Activated CD4-positive, alpha-beta T cell treated with anti-CD3 and anti-CD28 coated beads, Interleukin-10, Interleukin-2, amounts not matched to agents 100 ng/mL and 50 ng/mL, durations not matched to agents 16 hours and 8 hours (primary cell): ENCODE measurements around the gene RPAP3.

Experiments used
- DNase-seq: peaks from one replicate; pipeline ENCODE4 v3.0.0-alpha.2; 2020

RPAP3 gene

DNA sequence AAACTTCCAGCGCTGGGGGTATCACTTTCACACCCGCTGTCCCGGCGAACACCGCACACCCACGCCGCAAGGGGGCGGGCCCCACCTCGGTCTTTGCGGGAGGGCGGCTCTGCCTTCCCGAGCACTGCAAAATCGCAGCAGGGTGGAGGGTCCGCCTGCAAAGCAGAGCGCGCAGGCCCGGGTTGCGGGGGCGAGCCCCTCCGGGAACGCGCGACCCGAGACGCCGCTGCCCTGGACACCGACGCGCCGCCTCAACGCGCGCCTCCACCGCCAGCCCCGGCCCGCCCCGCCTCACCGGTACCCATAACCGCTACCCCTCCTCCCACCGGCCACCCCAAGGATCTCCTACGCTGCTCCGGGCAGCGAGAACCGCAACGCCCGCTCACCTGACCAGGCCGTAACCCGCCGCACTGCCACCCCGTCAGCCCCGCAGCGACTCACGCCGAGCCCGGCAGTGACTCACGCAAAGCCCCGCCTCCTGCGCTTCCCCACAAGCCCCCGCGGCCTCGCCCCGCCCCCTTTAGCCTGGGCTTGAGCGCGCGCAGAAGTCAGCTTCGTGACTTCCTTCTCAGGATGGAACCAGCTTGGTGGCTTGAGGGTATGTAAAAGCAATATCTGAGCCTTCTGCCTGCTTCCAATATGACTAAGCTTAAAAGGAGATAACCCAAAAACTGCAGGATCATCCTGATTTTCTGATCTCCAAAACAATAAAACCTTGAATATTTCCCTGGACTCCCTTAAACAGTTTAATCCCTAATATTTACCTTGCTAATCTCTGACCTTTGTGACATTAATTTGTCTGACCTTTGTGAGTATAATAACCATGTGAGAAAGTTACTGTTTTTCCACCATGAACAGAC, at the start of gene RPAP3:
TSS of gene RPAP3 (minus strand) at position 465 of the 860 bp plus-strand sequence. CDS start 3,190 bp downstream, outside the sequence.
- peak; percentile 98 for DNase-seq

DNA sequence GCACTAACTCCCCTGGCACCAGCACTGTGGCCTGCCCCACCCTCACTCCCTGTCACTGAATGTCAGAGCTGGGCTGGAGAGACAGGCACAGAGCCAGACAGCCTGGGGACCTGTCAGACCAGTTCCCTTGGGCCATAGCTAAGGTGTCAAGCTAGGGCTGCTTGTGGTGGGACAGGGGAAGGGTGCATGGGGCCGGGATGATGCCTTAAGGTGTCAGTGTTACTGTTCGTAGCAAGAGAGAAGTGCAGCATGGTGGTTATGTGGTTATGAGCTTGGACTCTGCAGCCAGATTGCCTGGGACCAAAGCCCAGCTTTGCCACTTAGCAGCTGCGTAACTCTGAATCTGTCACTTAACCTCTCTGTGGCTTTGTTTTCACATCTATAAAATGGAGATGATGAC, 49.1 kb upstream of the RPAP3 start:
- peak; percentile 25 for DNase-seq

DNA sequence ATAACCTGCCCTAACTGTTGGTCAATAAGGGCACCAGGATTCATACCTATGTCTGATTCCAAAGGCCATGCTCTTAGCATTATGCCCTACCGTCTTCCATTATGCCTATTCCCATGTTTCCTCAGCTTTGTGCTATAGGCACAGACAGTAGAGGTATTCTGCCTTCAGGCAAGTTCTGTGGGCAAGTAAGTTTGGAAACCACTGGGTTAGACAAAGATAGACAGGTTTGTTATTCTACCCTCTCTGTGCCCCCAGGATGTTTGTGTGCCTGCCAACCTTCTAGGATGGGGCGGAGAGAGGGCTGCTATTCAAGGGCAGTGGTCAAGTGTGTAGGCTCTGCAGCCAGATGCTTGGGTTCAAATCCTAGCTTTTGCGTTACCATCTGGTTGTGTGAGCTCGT, 48.3 kb upstream of the RPAP3 start:
- no peak for DNase-seq

DNA sequence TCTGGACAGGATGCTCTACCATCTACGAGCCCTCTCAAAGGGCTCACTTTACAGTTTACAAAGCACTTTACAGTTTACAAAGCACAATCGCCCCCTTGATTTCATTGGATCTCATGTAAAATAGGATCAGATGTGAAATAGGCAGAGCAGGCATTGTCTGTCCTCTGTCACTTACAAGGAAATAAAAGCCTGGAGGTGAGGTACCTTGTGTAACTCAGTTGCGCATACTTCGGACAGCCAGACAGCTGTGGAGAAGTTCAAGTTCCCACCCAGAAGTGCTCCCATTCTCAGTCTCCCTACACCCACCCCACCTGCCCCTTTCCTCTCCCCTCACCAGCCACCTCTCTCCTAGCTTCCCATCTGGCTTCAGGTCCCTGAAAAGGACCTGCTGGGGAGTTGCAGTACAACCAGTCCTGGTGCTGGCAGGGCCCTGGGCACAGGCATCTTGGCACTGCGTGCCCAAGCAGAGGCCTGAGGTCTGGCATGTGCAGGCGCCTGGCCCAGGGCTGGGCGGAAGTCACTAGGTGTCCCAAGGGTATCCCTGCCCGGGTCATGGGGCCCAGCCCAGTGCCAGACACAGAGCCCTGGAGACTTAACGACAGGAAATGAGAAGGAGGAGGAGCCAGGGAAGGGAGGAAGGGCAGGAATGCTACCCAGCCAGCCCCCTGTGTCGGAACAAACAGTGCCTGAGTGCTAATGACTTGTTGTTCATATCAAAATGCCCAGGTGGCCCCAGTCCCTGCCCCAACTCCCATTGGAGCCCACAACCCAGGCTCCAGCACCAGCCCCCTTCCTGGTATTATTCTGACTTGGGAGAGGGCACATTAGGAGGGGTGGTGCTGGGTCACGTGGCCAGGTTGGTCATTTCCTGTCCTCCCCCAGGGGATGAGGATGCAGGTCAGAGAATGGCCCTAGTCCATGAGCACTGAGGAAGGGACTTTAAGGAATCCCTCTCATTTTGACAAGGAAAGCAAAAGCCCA, 47.5 kb upstream of the RPAP3 start:
- DNase-seq, result no peak

DNA sequence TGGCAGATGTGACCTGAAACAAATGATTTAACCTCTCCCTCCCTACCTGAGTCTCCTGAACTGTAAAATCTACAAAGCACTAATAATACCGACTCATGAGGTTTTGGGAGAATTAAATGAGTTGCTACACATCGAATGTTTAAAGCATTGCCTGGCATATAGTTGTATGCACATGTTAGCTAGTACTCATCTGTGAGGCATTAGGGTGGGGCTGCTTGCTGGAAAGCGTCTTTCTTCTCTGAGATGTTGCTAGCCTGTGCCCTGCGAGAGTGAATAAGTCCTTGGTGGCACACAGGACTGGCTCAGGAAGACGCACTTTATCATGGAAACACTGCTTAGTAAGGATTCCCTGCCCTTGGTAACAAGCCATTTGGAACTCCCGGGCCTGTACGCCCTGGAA, 46.7 kb upstream of the RPAP3 start:
- no peak for DNase-seq

DNA sequence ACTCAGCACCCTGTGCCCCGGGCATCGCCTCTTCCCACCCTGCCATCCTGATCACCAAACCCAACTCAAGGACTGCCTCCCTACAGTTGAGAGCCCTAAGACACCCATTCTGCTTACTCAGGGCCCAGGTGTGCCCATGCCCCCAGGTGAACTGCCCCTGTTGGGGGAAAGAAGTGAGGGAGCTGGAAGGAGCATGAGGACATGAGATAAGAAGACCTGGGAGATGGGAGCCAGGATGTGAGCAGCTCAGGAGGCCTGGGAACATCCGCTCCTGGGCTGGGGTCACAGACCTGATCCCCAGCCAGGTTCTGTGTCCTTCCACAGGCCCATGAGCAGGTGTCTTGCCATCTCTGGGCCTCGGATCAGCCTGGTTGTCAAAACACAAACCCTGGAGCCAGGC, 46.3 kb upstream of the RPAP3 start:
- DNase-seq, result no peak

DNA sequence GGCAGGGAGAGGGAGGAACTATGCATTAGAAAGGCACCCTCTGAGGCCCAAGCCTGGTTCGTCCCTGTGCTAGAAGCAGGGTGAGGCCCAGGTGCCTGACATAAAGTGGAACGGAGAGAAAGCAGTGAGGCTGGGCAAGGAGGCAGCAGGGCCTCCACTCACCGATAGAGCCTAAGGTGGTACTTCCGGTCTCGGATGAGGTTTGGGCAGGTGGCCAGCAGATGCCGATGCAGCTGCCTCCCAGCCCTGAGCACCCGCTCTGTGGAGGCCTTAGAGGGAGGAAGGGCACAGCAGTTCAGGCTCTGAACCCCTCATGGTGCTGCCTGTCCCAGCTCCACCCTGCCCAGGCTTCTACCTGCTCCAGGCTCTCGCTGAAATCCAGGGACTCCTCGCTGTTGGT, 45.7 kb upstream of the RPAP3 start:
- no peak for DNase-seq

- DNase-seq, result no peak
Measured at GRCh38 chr12:47750916-47751470, 45.2 kb upstream of the RPAP3 start.

DNA sequence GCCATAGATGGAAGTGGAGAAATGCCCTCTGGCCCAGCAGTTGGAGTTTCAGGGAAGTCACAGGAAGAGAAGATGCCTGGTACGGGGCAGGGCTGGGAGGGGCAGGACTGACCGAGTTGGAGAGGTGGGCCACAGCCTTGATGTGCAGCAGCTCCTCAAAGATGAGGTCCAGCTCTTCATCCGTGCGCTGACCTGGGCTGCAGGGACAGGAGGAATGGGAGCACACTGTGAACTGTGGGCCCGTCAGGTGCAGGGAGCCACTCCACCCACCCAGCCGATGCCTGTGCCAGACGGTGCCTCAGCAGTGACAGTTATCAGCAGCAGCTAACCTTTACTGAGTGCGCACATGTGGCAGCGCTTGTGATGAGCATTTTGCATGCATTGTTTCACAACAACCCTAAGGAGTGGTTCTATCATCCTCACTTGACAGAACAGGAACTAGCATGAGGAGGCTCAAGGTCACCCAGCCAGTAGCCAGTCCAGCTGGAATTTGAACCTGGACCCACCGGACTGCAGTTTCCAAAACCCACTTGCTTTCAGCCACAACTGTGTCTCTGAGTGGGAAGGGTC, 44.5 kb upstream of the RPAP3 start:
- DNase-seq, result no peak

GRCh38 chr12:47748899-47749298, 43.1 kb upstream of the RPAP3 start:
- DNase-seq, result no peak

- DNase-seq, result no peak
Measured at GRCh38 chr12:47748507-47748828, 42.6 kb upstream of the RPAP3 start.

GRCh38 chr12:47747596-47748506, 42.0 kb upstream of the RPAP3 start:
- no peak for DNase-seq

GRCh38 chr12:47747126-47747525, 41.3 kb upstream of the RPAP3 start:
- no peak for DNase-seq

GRCh38 chr12:47746523-47746922, 40.7 kb upstream of the RPAP3 start:
- DNase-seq, result no peak

DNA sequence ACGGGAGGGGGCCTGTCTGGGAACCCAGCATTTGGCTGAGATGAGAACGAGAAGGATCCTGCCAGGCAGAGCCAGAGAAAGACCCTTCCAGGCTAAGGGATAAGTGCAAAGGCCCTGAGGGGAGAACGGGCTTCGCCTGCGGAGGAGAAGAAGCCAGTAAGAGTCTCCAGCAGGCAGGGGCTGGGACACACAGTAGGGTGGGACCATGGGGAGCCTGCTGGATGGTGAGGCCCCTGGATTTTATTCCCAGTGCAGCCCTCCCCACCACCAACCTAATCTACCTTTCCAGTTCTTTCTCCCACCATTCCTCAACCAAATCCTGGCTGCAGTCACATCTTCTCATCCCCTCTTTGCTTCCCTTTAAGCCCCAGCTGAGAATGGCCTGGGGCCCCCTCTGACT, 40.2 kb upstream of the RPAP3 start:
- DNase-seq, result no peak

DNA sequence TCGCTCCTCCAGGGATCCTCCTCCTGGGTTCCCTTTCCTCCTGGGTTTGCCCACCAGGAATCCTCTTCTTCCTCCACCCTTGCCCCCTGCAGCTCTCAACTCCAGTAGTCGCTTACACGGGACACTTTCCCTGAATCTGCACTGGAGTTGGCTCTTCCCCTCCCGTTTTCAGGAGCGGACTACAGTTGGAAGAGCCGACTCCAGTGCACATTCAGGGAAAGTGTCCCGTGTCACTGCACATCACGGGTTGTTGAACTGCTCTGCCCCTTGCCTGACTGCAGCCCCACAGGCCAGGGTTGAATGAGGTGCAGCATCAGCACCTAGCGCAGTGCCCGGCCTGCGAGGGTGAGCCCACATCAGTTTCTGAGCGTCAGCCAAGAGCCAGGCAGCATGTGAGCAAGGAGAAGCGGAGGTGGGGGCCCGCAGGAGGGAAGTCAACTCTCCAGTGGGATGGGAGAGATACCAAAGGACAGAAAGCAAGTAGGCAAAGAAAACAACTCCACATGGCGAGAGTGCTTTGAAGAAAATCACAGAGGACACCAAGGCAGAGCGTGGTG, 39.7 kb upstream of the RPAP3 start:
- DNase-seq, result no peak

GRCh38 chr12:47744778-47745436, 39.1 kb upstream of the RPAP3 start:
- DNase-seq, result no peak

DNA sequence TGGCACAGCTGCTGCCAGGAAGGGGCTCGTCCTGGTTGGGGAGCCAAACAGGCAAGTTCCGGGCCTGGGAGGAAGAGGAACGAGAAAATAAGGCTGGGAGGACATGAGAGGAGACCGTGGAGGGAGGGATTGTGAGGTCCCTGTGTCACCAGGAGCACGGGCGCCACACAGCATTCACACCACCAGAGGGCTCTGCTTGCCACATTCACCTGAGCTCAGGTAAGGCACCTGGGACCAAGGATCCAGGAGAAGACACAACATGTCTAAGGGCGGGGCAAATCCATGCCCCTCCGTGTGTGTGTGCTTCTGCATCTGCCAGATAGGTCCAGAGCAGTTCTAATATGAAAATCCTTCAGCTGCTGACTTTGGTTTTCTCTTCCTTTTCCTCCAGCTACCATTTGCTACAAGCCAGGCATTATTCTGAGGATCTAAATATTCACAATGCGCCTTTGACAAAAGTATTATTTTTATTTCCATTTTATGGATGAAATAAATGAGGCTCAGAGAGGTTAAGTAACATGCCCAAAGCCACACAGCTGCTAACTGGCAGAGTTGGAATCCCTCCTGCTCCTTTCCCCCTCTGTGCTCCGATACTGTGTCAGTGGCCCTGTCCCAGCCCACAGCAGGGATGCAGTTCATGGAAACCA, 38.3 kb upstream of the RPAP3 start:
- peak; percentile 36 for DNase-seq

DNA sequence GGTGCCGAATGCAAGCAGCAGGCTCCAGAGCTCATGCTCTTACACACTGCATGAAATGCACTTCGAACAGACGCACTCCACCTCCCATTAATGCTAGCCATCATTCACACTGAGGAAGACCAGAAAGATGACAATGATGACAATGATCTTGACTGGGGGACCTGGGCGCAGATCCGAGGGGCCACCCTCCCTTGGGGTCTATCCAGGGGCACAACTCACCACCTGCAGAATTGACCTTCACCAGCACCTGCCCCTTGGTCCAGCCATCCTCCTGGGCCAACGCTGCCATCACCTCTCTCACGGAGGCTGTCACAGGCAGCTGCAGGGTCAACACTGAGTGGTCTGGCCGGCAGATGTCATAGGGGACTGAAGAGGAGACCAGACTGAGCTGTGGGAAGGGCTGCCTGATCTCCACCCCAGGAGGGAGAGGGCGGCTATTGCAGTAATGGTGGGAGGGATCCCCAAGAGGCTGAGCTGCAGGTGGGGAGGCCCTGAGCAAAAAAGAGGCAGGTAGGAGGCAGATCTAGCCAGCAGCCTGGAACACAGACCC, 37.6 kb upstream of the RPAP3 start:
- DNase-seq, result no peak

GRCh38 chr12:47742253-47742825, 36.5 kb upstream of the RPAP3 start:
- peak; percentile 79 for DNase-seq
